H1 (cell line): ENCODE measurements around the gene MLF2. TPM values are rescaled to one million over a fixed set of nuclear protein-coding genes. Genes with fewer than 3 reads are reported as not detected.

Experiments
- ATF2 ChIP-seq: IDR thresholded peaks from 2 replicates; pipeline ENCODE4 v1.6.1; 2012; ENCODE audit warnings: low read length, inconsistent platforms
- BCL11A ChIP-seq, 2 experiments: IDR thresholded peaks; one replicate each; pipeline ENCODE4 v1.6.1; 2011; ENCODE audit warnings: low read depth in 2 of 2, low read length in 2 of 2, mild to moderate bottlenecking in 2 of 2
- EGR1 ChIP-seq: IDR thresholded peaks from 2 replicates; pipeline ENCODE4 v1.6.1; 2011; ENCODE audit warnings: low read depth, low read length, borderline replicate concordance
- RBBP5 ChIP-seq: IDR thresholded peaks from 2 replicates; pipeline ENCODE4 v1.7.1; 2012; ENCODE audit warnings: low read depth, mild to moderate bottlenecking, inconsistent platforms, low read length, moderate library complexity, borderline replicate concordance
- SIX5 ChIP-seq: IDR thresholded peaks from 2 replicates; pipeline ENCODE4 v1.6.1; 2011; ENCODE audit warnings: mild to moderate bottlenecking, low read depth, low read length
- SP1 ChIP-seq: IDR thresholded peaks from 2 replicates; pipeline ENCODE4 v1.6.1; 2011; ENCODE audit warnings: low read depth, low read length
- polyA plus RNA-seq, 7 experiments: library from polyadenylated mRNA; depleted of rRNA in 3 of 7; stranded (reverse) in 5 of 7; unstranded in 2 of 7; fragments of >200 nt in 5 of 7; fragments of 200-250 nt in 2 of 7; gene quantifications; 1 replicate in 5 of 7; 2 replicates in 1 of 7; 4 replicates in 1 of 7; pipeline versions ENCODE4 v1.2.1 to v1.2.3, GENCODE V29; 2011 to 2013; ENCODE audit warnings: missing spikeins in 2 of 7, mixed read lengths in 2 of 7
- total RNA-seq: library from RNA; stranded (reverse); fragmentation: NEBNext Ultra II Directional; extraction: Animal tissue kit (Norgen Biotek cat#: 25700); gene quantifications from 2 replicates; pipeline ENCODE4 v1.2.1, GENCODE V29; 2021

Gene MLF2
- total and polyA plus RNA-seq, 2 of the 8 experiments (the other 6 are each of a cell fraction or from before 2014, with no cell fraction given) = 229 to 401 TPM

DNA sequence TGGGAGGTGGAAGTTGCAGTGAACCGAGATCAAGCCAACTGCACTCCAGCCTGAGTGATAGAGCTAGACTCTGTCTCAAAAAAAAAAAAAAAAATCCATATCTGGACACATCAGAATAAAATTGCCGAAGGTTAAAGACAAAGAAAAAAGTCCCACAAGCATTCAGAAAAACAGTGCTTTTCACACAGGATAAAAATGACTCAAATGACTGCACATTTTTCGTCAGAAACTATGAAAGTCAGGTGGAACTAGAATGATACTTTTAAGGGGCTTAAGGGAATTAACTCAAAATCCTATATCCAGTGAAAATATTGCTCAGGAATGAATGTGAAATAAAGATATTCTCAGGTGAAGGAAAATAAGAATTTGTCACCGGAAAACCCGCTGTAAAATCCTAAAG, 16.2 kb downstream of the MLF2 start (continued):
- TF ChIP-seq EGR1 (no peak), BCL11A (IDR thresholded peaks at IDR 0.05; ENCODE audit: low read depth in 2 of 2, low read length in 2 of 2) (no peak), SP1 (no peak), RBBP5 (no peak), SIX5 (no peak), ATF2 (no peak)
